Measurements from ENCODE around the gene PCDHGA1. TPM values are rescaled to one million over a fixed set of nuclear protein-coding genes. Genes with fewer than 3 reads are reported as not detected.

The PCDHGA1 gene
- total and polyA plus RNA-seq, 9 of the 15 experiments (the other 6 are each of a cell fraction or from before 2014, with no cell fraction given): 0.05 to 0.26 (median 0.18) TPM; not detected in 2

DNA sequence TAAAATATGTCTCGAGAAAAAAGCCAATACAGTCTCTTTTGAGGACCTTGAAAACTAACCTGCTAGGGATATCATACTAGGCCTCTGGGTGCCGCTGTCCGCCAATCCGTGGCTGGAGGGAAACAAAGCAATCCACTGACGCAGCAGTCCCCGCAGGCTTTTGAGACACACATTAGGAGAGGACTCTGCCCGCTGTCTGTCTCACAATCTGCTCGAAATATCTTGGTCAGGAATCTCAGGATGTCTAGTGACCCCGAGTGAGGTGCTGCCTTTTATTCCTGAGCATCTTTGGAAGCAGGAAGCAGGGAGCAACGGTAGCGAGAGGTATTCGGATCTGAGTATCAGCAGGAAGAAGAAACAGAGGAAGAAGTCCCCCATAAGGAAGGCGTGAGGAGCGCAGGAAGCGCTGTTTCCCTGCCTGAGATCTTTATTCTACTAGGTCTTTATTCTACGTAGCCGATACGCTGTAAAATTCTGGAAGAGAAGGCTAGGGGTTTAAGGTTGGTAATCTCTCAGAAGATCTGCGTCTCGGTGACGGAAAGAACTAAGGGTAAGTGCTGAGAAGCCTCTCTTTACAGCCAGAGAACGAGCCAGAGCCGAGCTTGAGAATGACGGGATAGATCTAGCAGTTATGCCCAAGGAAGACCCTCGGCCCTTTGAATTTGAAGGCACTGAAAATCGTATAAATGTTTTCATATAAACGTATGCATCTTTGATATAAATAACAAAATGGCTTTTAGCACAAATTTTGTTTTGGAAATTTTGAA lies 4.0 kb upstream of the PCDHGA1 start (continued):
- TF ChIP-seq, protein P1, sequence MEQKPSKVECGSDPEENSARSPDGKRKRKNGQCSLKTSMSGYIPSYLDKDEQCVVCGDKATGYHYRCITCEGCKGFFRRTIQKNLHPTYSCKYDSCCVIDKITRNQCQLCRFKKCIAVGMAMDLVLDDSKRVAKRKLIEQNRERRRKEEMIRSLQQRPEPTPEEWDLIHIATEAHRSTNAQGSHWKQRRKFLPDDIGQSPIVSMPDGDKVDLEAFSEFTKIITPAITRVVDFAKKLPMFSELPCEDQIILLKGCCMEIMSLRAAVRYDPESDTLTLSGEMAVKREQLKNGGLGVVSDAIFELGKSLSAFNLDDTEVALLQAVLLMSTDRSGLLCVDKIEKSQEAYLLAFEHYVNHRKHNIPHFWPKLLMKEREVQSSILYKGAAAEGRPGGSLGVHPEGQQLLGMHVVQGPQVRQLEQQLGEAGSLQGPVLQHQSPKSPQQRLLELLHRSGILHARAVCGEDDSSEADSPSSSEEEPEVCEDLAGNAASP (IDR thresholded peaks at IDR 0.05): no peak
- TF ChIP-seq, protein P2, sequence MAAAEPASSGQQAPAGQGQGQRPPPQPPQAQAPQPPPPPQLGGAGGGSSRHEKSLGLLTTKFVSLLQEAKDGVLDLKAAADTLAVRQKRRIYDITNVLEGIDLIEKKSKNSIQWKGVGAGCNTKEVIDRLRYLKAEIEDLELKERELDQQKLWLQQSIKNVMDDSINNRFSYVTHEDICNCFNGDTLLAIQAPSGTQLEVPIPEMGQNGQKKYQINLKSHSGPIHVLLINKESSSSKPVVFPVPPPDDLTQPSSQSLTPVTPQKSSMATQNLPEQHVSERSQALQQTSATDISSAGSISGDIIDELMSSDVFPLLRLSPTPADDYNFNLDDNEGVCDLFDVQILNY (CRISPR knock-in tag; IDR thresholded peaks at IDR 0.05): no peak
- TF ChIP-seq IFI16 (CRISPR knock-in tag; IDR thresholded peaks at IDR 0.05) (no peak), WHSC1 (IDR thresholded peaks at IDR 0.05; ENCODE audit: low read length) (no peak), EGR1 (conservative IDR thresholded peaks at IDR 0.05) (no peak), SPI1 (IDR thresholded peaks at IDR 0.05; ENCODE audit: borderline replicate concordance, low read depth, low read length) (no peak)
- TF ChIP-seq, protein P3, sequence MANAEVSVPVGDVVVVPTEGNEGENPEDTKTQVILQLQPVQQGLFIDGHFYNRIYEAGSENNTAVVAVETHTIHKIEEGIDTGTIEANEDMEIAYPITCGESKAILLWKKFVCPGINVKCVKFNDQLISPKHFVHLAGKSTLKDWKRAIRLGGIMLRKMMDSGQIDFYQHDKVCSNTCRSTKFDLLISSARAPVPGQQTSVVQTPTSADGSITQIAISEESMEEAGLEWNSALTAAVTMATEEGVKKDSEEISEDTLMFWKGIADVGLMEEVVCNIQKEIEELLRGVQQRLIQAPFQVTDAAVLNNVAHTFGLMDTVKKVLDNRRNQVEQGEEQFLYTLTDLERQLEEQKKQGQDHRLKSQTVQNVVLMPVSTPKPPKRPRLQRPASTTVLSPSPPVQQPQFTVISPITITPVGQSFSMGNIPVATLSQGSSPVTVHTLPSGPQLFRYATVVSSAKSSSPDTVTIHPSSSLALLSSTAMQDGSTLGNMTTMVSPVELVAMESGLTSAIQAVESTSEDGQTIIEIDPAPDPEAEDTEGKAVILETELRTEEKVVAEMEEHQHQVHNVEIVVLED (CRISPR knock-in tag; IDR thresholded peaks at IDR 0.05): no peak
- TF ChIP-seq, protein P4, sequence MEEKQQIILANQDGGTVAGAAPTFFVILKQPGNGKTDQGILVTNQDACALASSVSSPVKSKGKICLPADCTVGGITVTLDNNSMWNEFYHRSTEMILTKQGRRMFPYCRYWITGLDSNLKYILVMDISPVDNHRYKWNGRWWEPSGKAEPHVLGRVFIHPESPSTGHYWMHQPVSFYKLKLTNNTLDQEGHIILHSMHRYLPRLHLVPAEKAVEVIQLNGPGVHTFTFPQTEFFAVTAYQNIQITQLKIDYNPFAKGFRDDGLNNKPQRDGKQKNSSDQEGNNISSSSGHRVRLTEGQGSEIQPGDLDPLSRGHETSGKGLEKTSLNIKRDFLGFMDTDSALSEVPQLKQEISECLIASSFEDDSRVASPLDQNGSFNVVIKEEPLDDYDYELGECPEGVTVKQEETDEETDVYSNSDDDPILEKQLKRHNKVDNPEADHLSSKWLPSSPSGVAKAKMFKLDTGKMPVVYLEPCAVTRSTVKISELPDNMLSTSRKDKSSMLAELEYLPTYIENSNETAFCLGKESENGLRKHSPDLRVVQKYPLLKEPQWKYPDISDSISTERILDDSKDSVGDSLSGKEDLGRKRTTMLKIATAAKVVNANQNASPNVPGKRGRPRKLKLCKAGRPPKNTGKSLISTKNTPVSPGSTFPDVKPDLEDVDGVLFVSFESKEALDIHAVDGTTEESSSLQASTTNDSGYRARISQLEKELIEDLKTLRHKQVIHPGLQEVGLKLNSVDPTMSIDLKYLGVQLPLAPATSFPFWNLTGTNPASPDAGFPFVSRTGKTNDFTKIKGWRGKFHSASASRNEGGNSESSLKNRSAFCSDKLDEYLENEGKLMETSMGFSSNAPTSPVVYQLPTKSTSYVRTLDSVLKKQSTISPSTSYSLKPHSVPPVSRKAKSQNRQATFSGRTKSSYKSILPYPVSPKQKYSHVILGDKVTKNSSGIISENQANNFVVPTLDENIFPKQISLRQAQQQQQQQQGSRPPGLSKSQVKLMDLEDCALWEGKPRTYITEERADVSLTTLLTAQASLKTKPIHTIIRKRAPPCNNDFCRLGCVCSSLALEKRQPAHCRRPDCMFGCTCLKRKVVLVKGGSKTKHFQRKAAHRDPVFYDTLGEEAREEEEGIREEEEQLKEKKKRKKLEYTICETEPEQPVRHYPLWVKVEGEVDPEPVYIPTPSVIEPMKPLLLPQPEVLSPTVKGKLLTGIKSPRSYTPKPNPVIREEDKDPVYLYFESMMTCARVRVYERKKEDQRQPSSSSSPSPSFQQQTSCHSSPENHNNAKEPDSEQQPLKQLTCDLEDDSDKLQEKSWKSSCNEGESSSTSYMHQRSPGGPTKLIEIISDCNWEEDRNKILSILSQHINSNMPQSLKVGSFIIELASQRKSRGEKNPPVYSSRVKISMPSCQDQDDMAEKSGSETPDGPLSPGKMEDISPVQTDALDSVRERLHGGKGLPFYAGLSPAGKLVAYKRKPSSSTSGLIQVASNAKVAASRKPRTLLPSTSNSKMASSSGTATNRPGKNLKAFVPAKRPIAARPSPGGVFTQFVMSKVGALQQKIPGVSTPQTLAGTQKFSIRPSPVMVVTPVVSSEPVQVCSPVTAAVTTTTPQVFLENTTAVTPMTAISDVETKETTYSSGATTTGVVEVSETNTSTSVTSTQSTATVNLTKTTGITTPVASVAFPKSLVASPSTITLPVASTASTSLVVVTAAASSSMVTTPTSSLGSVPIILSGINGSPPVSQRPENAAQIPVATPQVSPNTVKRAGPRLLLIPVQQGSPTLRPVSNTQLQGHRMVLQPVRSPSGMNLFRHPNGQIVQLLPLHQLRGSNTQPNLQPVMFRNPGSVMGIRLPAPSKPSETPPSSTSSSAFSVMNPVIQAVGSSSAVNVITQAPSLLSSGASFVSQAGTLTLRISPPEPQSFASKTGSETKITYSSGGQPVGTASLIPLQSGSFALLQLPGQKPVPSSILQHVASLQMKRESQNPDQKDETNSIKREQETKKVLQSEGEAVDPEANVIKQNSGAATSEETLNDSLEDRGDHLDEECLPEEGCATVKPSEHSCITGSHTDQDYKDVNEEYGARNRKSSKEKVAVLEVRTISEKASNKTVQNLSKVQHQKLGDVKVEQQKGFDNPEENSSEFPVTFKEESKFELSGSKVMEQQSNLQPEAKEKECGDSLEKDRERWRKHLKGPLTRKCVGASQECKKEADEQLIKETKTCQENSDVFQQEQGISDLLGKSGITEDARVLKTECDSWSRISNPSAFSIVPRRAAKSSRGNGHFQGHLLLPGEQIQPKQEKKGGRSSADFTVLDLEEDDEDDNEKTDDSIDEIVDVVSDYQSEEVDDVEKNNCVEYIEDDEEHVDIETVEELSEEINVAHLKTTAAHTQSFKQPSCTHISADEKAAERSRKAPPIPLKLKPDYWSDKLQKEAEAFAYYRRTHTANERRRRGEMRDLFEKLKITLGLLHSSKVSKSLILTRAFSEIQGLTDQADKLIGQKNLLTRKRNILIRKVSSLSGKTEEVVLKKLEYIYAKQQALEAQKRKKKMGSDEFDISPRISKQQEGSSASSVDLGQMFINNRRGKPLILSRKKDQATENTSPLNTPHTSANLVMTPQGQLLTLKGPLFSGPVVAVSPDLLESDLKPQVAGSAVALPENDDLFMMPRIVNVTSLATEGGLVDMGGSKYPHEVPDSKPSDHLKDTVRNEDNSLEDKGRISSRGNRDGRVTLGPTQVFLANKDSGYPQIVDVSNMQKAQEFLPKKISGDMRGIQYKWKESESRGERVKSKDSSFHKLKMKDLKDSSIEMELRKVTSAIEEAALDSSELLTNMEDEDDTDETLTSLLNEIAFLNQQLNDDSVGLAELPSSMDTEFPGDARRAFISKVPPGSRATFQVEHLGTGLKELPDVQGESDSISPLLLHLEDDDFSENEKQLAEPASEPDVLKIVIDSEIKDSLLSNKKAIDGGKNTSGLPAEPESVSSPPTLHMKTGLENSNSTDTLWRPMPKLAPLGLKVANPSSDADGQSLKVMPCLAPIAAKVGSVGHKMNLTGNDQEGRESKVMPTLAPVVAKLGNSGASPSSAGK (IDR thresholded peaks at IDR 0.05): peak; percentile 85

All from K562 (cell line).